Nephron (organoid): ENCODE measurements around the gene PDE3A.
A peak's percentile ranks its signal among the peaks of the same experiment; 100 is the strongest.

ENCODE experiments used
- H3K27ac Mint-ChIP-seq, 3 experiments: 2 replicates each; pipeline ENCODE4 v1.8.0; 2020; ENCODE audit warnings: mixed read lengths in 3 of 3, mild to moderate bottlenecking in 2 of 3, moderate library complexity in 1 of 3
- H3K27me3 Mint-ChIP-seq: 2 replicates; pipeline ENCODE4 v1.8.0; 2021; ENCODE audit warnings: low read depth, mild to moderate bottlenecking, moderate library complexity, mixed read lengths
- H3K36me3 Mint-ChIP-seq: 2 replicates; pipeline ENCODE4 v1.8.0; 2020; ENCODE audit warnings: low read depth, mixed read lengths
- H3K4me1 Mint-ChIP-seq: 2 replicates; pipeline ENCODE4 v1.8.0; 2020; ENCODE audit warnings: mixed read lengths
- H3K4me3 Mint-ChIP-seq, 3 experiments: 2 replicates each; pipeline ENCODE4 v1.8.0; 2020; ENCODE audit warnings: mild to moderate bottlenecking in 3 of 3, mixed read lengths in 3 of 3, moderate library complexity in 2 of 3
- H3K9me3 Mint-ChIP-seq: 2 replicates; pipeline ENCODE4 v1.8.0; 2020; ENCODE audit warnings: mixed read lengths
- CTCF ChIP-seq, 3 experiments: fragments of 200-600 bp; sonication (generic); IDR thresholded peaks; one replicate each; pipeline ENCODE4 v1.5.0; 2021; ENCODE audit warnings: antibody characterized with exemption in 3 of 3; ENCODE audit not compliant: unreplicated experiment in 3 of 3

The PDE3A gene

GRCh38 chr12:20576528-20576927, 208.2 kb downstream of the PDE3A start:
- Mint-ChIP-seq H3K9me3 (no peaks in the 10 kb centered on the region), H3K27me3 (no peaks in the 10 kb centered on the region), H3K36me3 (no peaks in the 10 kb centered on the region), H3K4me1 (no peaks in the 10 kb centered on the region), H3K4me3 (no peak overlapping the region), H3K27ac (no peak overlapping the region)
- no peak for TF ChIP-seq CTCF (IDR thresholded peaks at IDR 0.05; ENCODE audit: unreplicated experiment in 3 of 3)

- Mint-ChIP-seq H3K27ac (no peak overlapping the region), H3K9me3 (no peaks in the 10 kb centered on the region), H3K36me3 (no peaks in the 10 kb centered on the region), H3K4me1 (no peaks in the 10 kb centered on the region), H3K4me3 (no peak overlapping the region), H3K27me3 (no peaks in the 10 kb centered on the region)
- TF ChIP-seq CTCF (IDR thresholded peaks at IDR 0.05; ENCODE audit: unreplicated experiment in 3 of 3) = no peak
Measured at GRCh38 chr12:20577054-20577453, 208.7 kb downstream of the PDE3A start.

- H3K36me3 Mint-ChIP-seq = no peaks in the 10 kb centered on the region
- no peaks in the 10 kb centered on the region for H3K27me3 Mint-ChIP-seq
- TF ChIP-seq CTCF (IDR thresholded peaks at IDR 0.05; ENCODE audit: unreplicated experiment in 3 of 3) = no peak
- no peak overlapping the region for H3K4me3 Mint-ChIP-seq
- no peak overlapping the region for H3K27ac Mint-ChIP-seq
- no peaks in the 10 kb centered on the region for H3K4me1 Mint-ChIP-seq
- no peaks in the 10 kb centered on the region for H3K9me3 Mint-ChIP-seq
Measured at GRCh38 chr12:20578142-20578541, 209.8 kb downstream of the PDE3A start.

GRCh38 chr12:20585055-20585625, 216.8 kb downstream of the PDE3A start:
- H3K27ac Mint-ChIP-seq = no peak overlapping the region
- TF ChIP-seq CTCF (IDR thresholded peaks at IDR 0.05; ENCODE audit: unreplicated experiment in 3 of 3) = no peak
- peaks cover 8% of the 10 kb centered on the region for H3K4me1 Mint-ChIP-seq
- H3K4me3 Mint-ChIP-seq = no peak overlapping the region
- no peaks in the 10 kb centered on the region for H3K27me3 Mint-ChIP-seq
- H3K9me3 Mint-ChIP-seq = no peaks in the 10 kb centered on the region
- no peaks in the 10 kb centered on the region for H3K36me3 Mint-ChIP-seq

GRCh38 chr12:20585913-20586312, 217.6 kb downstream of the PDE3A start:
- H3K27ac Mint-ChIP-seq = no peak overlapping the region
- peaks cover 8% of the 10 kb centered on the region for H3K4me1 Mint-ChIP-seq
- H3K36me3 Mint-ChIP-seq = no peaks in the 10 kb centered on the region
- TF ChIP-seq CTCF (IDR thresholded peaks at IDR 0.05; ENCODE audit: unreplicated experiment in 3 of 3) = no peak
- H3K4me3 Mint-ChIP-seq = no peak overlapping the region
- no peaks in the 10 kb centered on the region for H3K27me3 Mint-ChIP-seq
- no peaks in the 10 kb centered on the region for H3K9me3 Mint-ChIP-seq

- H3K36me3 Mint-ChIP-seq = no peaks in the 10 kb centered on the region
- peaks cover 8% of the 10 kb centered on the region for H3K4me1 Mint-ChIP-seq
- peak overlapping the region in 2 of 3 experiments; percentile 29 to 51 for H3K27ac Mint-ChIP-seq
- no peak for TF ChIP-seq CTCF (IDR thresholded peaks at IDR 0.05; ENCODE audit: unreplicated experiment in 3 of 3)
- H3K4me3 Mint-ChIP-seq = no peak overlapping the region
- H3K9me3 Mint-ChIP-seq = no peaks in the 10 kb centered on the region
- H3K27me3 Mint-ChIP-seq = no peaks in the 10 kb centered on the region
Measured at GRCh38 chr12:20588042-20588441, 219.7 kb downstream of the PDE3A start.
